ENCODE data around the gene IGFL2. TPM values are rescaled to one million over a fixed set of nuclear protein-coding genes. Genes with fewer than 3 reads are reported as not detected.
A peak's percentile ranks its signal among the peaks of the same experiment; 100 is the strongest.
"Not testable (repeated sequence)": the region's sequence is repeated elsewhere in the genome, so short reads cannot be mapped to it uniquely, and the experiment has no call there.

IGFL2 gene
- total RNA-seq, 1 donor from 2014 or later, result not detected

DNA sequence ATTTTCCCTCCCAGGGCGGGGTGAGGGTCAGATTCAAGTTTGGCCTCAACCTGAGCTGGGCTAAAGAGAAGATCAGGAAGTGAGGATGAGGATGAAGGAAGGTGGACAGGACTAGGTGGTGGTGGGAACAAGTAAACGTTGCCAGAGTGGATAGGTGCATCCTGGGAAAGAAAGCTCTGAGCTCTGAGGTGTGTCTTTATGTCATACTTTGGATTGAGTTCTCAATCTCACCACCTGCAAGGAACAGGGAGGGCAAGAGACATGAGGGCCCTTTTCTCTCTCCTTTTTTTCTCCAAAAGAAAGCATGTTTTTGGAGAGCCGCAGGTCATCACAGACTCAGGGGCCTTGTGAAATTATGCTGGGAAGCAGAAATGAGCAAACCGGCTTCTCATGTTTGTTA is 43.3 kb downstream of the IGFL2 start:
- Mint-ChIP-seq H3K4me3 (ENCODE audit: low read depth) (no peak overlapping the region), H3K4me1 (ENCODE audit: low read depth) (peaks cover 9% of the 10 kb centered on the region), H3K36me3 (ENCODE audit: insufficient read depth) (no peaks in the 10 kb centered on the region), H3K27ac (no peak overlapping the region), H3K9me3 (ENCODE audit: low read depth) (no peaks in the 10 kb centered on the region), H3K27me3 (peaks cover 28% of the 10 kb centered on the region)
- no peak for DNase-seq (ENCODE audit: low spot score, unreplicated experiment)
- TF ChIP-seq, protein P1, sequence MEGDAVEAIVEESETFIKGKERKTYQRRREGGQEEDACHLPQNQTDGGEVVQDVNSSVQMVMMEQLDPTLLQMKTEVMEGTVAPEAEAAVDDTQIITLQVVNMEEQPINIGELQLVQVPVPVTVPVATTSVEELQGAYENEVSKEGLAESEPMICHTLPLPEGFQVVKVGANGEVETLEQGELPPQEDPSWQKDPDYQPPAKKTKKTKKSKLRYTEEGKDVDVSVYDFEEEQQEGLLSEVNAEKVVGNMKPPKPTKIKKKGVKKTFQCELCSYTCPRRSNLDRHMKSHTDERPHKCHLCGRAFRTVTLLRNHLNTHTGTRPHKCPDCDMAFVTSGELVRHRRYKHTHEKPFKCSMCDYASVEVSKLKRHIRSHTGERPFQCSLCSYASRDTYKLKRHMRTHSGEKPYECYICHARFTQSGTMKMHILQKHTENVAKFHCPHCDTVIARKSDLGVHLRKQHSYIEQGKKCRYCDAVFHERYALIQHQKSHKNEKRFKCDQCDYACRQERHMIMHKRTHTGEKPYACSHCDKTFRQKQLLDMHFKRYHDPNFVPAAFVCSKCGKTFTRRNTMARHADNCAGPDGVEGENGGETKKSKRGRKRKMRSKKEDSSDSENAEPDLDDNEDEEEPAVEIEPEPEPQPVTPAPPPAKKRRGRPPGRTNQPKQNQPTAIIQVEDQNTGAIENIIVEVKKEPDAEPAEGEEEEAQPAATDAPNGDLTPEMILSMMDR (IDR thresholded peaks at IDR 0.05; ENCODE audit: unreplicated experiment), result no peak

DNA sequence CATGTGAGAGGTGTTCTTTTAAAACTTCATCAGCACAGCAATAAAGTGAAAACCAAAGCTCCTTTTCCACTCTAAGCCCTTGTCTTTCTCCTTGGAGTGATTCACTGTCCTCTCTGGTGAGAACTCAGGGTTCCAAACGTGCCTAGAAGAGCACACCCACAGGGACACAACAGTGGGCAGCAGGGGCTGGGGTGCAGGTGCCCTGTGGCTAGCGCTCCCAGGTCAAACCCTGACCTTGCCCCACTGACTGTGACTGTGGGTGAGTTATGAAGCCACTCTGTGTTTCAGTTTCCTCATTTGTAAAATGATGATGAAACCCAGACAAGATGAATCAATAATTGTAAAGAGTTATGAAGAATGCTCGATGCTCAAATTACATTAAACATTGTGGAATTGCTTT is 43.9 kb downstream of the IGFL2 start:
- no peak for DNase-seq (ENCODE audit: low spot score, unreplicated experiment)
- Mint-ChIP-seq H3K9me3 (ENCODE audit: low read depth) (no peaks in the 10 kb centered on the region), H3K4me1 (ENCODE audit: low read depth) (peaks cover 3% of the 10 kb centered on the region), H3K27me3 (peaks cover 27% of the 10 kb centered on the region), H3K4me3 (ENCODE audit: low read depth) (no peak overlapping the region), H3K36me3 (ENCODE audit: insufficient read depth) (no peaks in the 10 kb centered on the region), H3K27ac (no peak overlapping the region)
- TF ChIP-seq, protein P1 (IDR thresholded peaks at IDR 0.05; ENCODE audit: unreplicated experiment), result no peak

DNA sequence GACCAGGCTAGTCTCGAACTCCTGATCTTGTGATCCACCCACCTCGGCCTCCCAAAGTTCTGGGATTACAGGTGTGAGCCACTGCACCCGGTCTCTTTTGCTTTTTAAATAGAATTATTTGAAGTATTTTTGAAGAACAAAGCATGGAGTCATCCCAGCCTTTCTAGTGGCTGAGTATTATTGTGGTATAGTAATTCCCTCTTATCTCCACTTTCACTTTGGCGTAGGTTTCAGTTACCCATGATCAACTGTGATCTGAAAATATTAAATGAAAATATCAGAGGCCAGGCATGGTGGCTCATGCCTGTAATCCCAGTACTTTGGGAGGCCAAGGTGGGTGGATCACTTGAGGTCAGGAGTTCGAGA is 44.6 kb downstream of the IGFL2 start:
- not testable (repeated sequence) for H3K4me3 Mint-ChIP-seq (ENCODE audit: low read depth); H3K9me3 Mint-ChIP-seq (ENCODE audit: low read depth); H3K4me1 Mint-ChIP-seq (ENCODE audit: low read depth); H3K27ac Mint-ChIP-seq; H3K36me3 Mint-ChIP-seq (ENCODE audit: insufficient read depth); DNase-seq (ENCODE audit: low spot score, unreplicated experiment)
- peaks cover 32% of the 10 kb centered on the region for H3K27me3 Mint-ChIP-seq

GRCh38 chr19:46192992-46193650 is 45.1 kb downstream of the IGFL2 start:
- no peak overlapping the region for H3K27ac Mint-ChIP-seq
- H3K4me3 Mint-ChIP-seq (ENCODE audit: low read depth), result no peak overlapping the region
- no peaks in the 10 kb centered on the region for H3K9me3 Mint-ChIP-seq (ENCODE audit: low read depth)
- DNase-seq (ENCODE audit: low spot score, unreplicated experiment), result no peak
- H3K27me3 Mint-ChIP-seq, result peaks cover 30% of the 10 kb centered on the region
- H3K4me1 Mint-ChIP-seq (ENCODE audit: low read depth), result peaks cover 2% of the 10 kb centered on the region
- no peaks in the 10 kb centered on the region for H3K36me3 Mint-ChIP-seq (ENCODE audit: insufficient read depth)
- TF ChIP-seq, protein P1 (IDR thresholded peaks at IDR 0.05; ENCODE audit: unreplicated experiment), result no peak

GRCh38 chr19:46193678-46194077 is 45.6 kb downstream of the IGFL2 start:
- Mint-ChIP-seq H3K4me3 (ENCODE audit: low read depth) (no peak overlapping the region), H3K9me3 (ENCODE audit: low read depth) (no peaks in the 10 kb centered on the region), H3K27me3 (peaks cover 30% of the 10 kb centered on the region), H3K4me1 (ENCODE audit: low read depth) (peaks cover 2% of the 10 kb centered on the region), H3K27ac (no peak overlapping the region), H3K36me3 (ENCODE audit: insufficient read depth) (no peaks in the 10 kb centered on the region)
- no peak for DNase-seq (ENCODE audit: low spot score, unreplicated experiment)
- TF ChIP-seq, protein P1 (IDR thresholded peaks at IDR 0.05; ENCODE audit: unreplicated experiment), result no peak

DNA sequence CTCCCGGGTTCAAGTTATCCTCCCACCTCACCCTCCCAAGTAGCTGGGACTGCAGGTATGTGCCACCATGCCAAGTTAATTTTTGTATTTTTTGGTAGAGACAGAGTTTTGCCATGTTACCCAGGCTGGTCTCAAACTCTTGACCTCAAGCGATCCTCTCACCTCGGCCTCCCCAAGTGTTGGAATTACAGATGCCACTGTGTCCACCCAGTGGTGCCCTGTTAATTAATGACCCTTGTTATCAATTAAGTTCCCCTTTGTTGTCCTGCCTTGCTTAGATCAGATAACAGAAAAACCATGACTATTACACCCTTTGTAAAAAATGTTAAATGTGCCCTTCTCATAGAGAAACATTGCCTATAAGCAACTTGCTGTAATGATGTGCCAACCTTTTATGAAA is 47.1 kb downstream of the IGFL2 start:
- no peak overlapping the region for H3K4me3 Mint-ChIP-seq (ENCODE audit: low read depth)
- no peak for DNase-seq (ENCODE audit: low spot score, unreplicated experiment)
- peaks cover 30% of the 10 kb centered on the region for H3K27me3 Mint-ChIP-seq
- peak overlapping the region; percentile 48 for H3K27ac Mint-ChIP-seq
- TF ChIP-seq, protein P1 (IDR thresholded peaks at IDR 0.05; ENCODE audit: unreplicated experiment), result no peak
- H3K9me3 Mint-ChIP-seq (ENCODE audit: low read depth), result no peaks in the 10 kb centered on the region
- peaks cover 2% of the 10 kb centered on the region for H3K4me1 Mint-ChIP-seq (ENCODE audit: low read depth)
- no peaks in the 10 kb centered on the region for H3K36me3 Mint-ChIP-seq (ENCODE audit: insufficient read depth)

- H3K36me3 Mint-ChIP-seq (ENCODE audit: insufficient read depth); DNase-seq (ENCODE audit: low spot score, unreplicated experiment); H3K4me1 Mint-ChIP-seq (ENCODE audit: low read depth); H3K4me3 Mint-ChIP-seq (ENCODE audit: low read depth); H3K9me3 Mint-ChIP-seq (ENCODE audit: low read depth): not testable (repeated sequence)
- peak overlapping the region; percentile 83 for H3K27ac Mint-ChIP-seq
- H3K27me3 Mint-ChIP-seq, result peaks cover 27% of the 10 kb centered on the region
These were observed 47.9 kb downstream of the IGFL2 start for GRCh38 chr19:46195919-46196318.
